SH-SY5Y (cell line): ENCODE data around the gene DNAH2.

Source experiments
- GATA2 ChIP-seq: IDR thresholded peaks from 2 replicates; pipeline ENCODE4 v1.6.1; 2011; ENCODE audit warnings: mild to moderate bottlenecking, low read depth, low read length
- GATA3 ChIP-seq: IDR thresholded peaks from 2 replicates; pipeline ENCODE4 v1.6.1; 2011; ENCODE audit warnings: low read depth, mild to moderate bottlenecking, low read length, moderate library complexity

DNA sequence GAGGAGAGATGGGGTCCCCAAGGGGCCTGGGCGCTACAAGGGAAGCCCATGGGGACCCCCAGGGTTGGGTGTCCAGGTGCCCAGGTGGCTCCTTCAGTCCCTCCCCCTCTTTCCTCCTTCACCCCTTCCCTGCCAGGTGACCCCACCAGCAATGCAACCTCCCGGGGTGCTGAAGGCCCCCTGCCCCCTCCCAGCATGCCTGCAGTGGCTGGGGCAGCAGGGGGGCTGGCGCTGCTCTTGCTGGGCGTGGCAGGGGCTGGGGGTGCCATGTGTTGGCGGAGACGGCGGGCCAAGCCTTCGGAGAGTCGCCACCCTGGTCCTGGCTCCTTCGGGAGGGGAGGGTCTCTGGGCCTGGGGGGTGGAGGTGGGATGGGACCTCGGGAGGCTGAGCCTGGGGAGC, 8.5 kb upstream of the DNAH2 start:
- TF ChIP-seq GATA2 (no peak), GATA3 (no peak)
